Measurements from ENCODE around the gene TRAF1.

Gene TRAF1

GRCh38 chr9:120937127-120937526 lies 10.5 kb upstream of the TRAF1 start:
- peaks cover 42% of the 10 kb centered on the region for H3K4me1 Mint-ChIP-seq
- peak overlapping the region; percentile 74 for H3K27ac Mint-ChIP-seq (ENCODE audit: low read depth)
- ATAC-seq (replicated peaks; ENCODE audit: extremely low read depth, poor library complexity, severe bottlenecking) = no peak
- DNase-seq (ENCODE audit: low spot score in 2 of 2) = no peak
- no peaks in the 10 kb centered on the region for H3K9me3 Mint-ChIP-seq
- H3K36me3 Mint-ChIP-seq (ENCODE audit: insufficient read depth) = no peaks in the 10 kb centered on the region
- no peaks in the 10 kb centered on the region for H3K27me3 Mint-ChIP-seq
- H3K4me3 Mint-ChIP-seq = no peak overlapping the region

GRCh38 chr9:120936764-120937122 lies 10.1 kb upstream of the TRAF1 start:
- Mint-ChIP-seq H3K27ac (ENCODE audit: low read depth) (peak overlapping the region; percentile 74), H3K4me1 (peaks cover 46% of the 10 kb centered on the region), H3K4me3 (peak overlapping the region; percentile 45)

GRCh38 chr9:120936011-120936763 lies 9.6 kb upstream of the TRAF1 start:
- H3K27ac Mint-ChIP-seq (ENCODE audit: low read depth) = peak overlapping the region; percentile 74
- H3K4me3 Mint-ChIP-seq = peak overlapping the region; percentile 45
- no peaks in the 10 kb centered on the region for H3K27me3 Mint-ChIP-seq
- H3K36me3 Mint-ChIP-seq (ENCODE audit: insufficient read depth) = peaks cover 4% of the 10 kb centered on the region
- DNase-seq (ENCODE audit: low spot score in 2 of 2) (peak; percentile 76 to 79), ATAC-seq (replicated peaks; ENCODE audit: extremely low read depth, poor library complexity, severe bottlenecking) (peak; percentile 72)
- peaks cover 51% of the 10 kb centered on the region for H3K4me1 Mint-ChIP-seq
- no peaks in the 10 kb centered on the region for H3K9me3 Mint-ChIP-seq

More at GRCh38 chr9:120936764-120937122, 10.1 kb upstream of the TRAF1 start:
- no peaks in the 10 kb centered on the region for H3K9me3 Mint-ChIP-seq
- DNase-seq (ENCODE audit: low spot score in 2 of 2) (no peak), ATAC-seq (replicated peaks; ENCODE audit: extremely low read depth, poor library complexity, severe bottlenecking) (no peak)
- no peaks in the 10 kb centered on the region for H3K36me3 Mint-ChIP-seq (ENCODE audit: insufficient read depth)
- no peaks in the 10 kb centered on the region for H3K27me3 Mint-ChIP-seq

- peak overlapping the region; percentile 45 for H3K4me3 Mint-ChIP-seq
- no peaks in the 10 kb centered on the region for H3K27me3 Mint-ChIP-seq
- peak overlapping the region; percentile 74 for H3K27ac Mint-ChIP-seq (ENCODE audit: low read depth)
- H3K4me1 Mint-ChIP-seq = peaks cover 56% of the 10 kb centered on the region
- no peak for ATAC-seq (replicated peaks; ENCODE audit: extremely low read depth, poor library complexity, severe bottlenecking)
- no peaks in the 10 kb centered on the region for H3K9me3 Mint-ChIP-seq
- peaks cover 7% of the 10 kb centered on the region for H3K36me3 Mint-ChIP-seq (ENCODE audit: insufficient read depth)
- DNase-seq (ENCODE audit: low spot score in 2 of 2) = no peak
Observed at GRCh38 chr9:120935383-120935857, 8.8 kb upstream of the TRAF1 start.

DNA sequence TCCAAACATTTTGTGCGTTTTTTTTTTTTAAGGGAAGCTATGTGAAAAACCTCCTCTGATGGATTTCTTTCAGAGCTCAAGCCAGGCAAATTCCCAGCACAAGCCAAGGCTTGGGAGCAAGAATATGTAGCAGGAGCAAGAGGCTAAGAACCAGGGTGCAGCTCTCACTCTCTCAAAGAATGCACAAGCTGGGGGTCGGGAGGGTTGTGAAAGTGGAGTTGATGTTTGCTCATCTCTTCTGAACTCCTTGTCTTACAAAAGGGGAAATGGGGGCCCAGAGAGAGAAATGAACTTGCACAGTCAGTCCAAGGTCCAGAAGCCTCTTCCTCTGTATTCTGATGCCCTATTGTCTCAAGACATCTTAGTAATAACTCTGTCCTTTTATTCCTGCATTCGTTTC lies 7.7 kb upstream of the TRAF1 start:
- Mint-ChIP-seq H3K9me3 (no peaks in the 10 kb centered on the region), H3K36me3 (ENCODE audit: insufficient read depth) (peaks cover 10% of the 10 kb centered on the region), H3K27ac (ENCODE audit: low read depth) (peak overlapping the region; percentile 99), H3K4me3 (peak overlapping the region; percentile 18), H3K27me3 (no peaks in the 10 kb centered on the region), H3K4me1 (peaks cover 66% of the 10 kb centered on the region)
- no peak for DNase-seq (ENCODE audit: low spot score in 2 of 2)
- ATAC-seq (replicated peaks; ENCODE audit: extremely low read depth, poor library complexity, severe bottlenecking) = no peak

GRCh38 chr9:120933310-120934055 lies 6.9 kb upstream of the TRAF1 start:
- H3K36me3 Mint-ChIP-seq (ENCODE audit: insufficient read depth) = peaks cover 12% of the 10 kb centered on the region
- H3K9me3 Mint-ChIP-seq = no peaks in the 10 kb centered on the region
- H3K4me1 Mint-ChIP-seq = peaks cover 69% of the 10 kb centered on the region
- H3K27ac Mint-ChIP-seq (ENCODE audit: low read depth) = peak overlapping the region; percentile 99
- no peak overlapping the region for H3K4me3 Mint-ChIP-seq
- H3K27me3 Mint-ChIP-seq = no peaks in the 10 kb centered on the region
- no peak for ATAC-seq (replicated peaks; ENCODE audit: extremely low read depth, poor library complexity, severe bottlenecking)
- no peak for DNase-seq (ENCODE audit: low spot score in 2 of 2)

DNA sequence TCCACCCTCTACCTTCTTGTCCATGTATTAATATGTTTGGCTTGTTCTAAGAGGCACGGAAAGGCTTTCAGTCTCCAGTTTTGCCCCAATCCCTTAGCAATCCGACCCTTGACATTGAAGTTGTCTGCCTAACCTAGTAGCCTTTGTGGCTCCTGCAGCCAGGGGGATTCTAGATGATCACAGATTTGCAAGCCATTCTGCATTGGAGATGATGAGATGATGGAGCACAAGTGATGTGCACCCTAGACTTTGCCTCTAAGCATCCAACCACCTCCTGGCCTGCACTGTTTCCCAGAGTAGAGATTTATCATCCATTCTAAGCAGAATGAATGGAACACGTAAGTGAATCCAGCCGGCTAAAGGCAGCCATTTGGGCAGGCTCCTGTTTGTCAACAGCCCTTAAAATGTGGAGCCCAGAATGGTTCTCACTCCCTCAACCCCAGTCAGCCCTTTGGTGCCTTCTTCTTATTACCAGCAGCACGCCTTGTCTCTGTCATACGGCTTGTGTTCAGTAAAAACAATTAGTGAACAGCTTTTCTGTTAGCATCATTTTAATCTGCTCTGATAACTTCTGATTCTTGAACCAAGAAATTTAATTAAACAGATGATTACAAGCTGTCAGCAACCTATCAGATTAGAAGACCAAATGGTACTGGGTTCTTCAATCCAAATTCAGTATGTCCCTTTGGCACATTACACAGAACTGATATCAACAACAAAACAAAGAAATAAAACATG lies 5.7 kb upstream of the TRAF1 start:
- peaks cover 82% of the 10 kb centered on the region for H3K4me1 Mint-ChIP-seq
- no peaks in the 10 kb centered on the region for H3K9me3 Mint-ChIP-seq
- peaks cover 20% of the 10 kb centered on the region for H3K36me3 Mint-ChIP-seq (ENCODE audit: insufficient read depth)
- DNase-seq (ENCODE audit: low spot score in 2 of 2) = no peak
- H3K4me3 Mint-ChIP-seq = peak overlapping the region; percentile 61
- H3K27me3 Mint-ChIP-seq = no peaks in the 10 kb centered on the region
- ATAC-seq (replicated peaks; ENCODE audit: extremely low read depth, poor library complexity, severe bottlenecking) = no peak
- peak overlapping the region; percentile 99 for H3K27ac Mint-ChIP-seq (ENCODE audit: low read depth)

- peaks cover 82% of the 10 kb centered on the region for H3K4me1 Mint-ChIP-seq
- DNase-seq (ENCODE audit: low spot score in 2 of 2) = peak in 1 of 2 donors; percentile 52
- peak; percentile 64 for ATAC-seq (replicated peaks; ENCODE audit: extremely low read depth, poor library complexity, severe bottlenecking)
Observed at GRCh38 chr9:120931231-120932085, 4.9 kb upstream of the TRAF1 start.

GRCh38 chr9:120929229-120929791 lies 2.7 kb upstream of the TRAF1 start:
- DNase-seq (ENCODE audit: low spot score in 2 of 2) (no peak), ATAC-seq (replicated peaks; ENCODE audit: extremely low read depth, poor library complexity, severe bottlenecking) (no peak)
- peaks cover 83% of the 10 kb centered on the region for H3K4me1 Mint-ChIP-seq
- peak overlapping the region; percentile 99 for H3K27ac Mint-ChIP-seq (ENCODE audit: low read depth)
- H3K9me3 Mint-ChIP-seq = no peaks in the 10 kb centered on the region
- H3K36me3 Mint-ChIP-seq (ENCODE audit: insufficient read depth) = peaks cover 30% of the 10 kb centered on the region
- peak overlapping the region; percentile 93 for H3K4me3 Mint-ChIP-seq
- H3K27me3 Mint-ChIP-seq = no peaks in the 10 kb centered on the region

More at GRCh38 chr9:120931231-120932085, 4.9 kb upstream of the TRAF1 start:
- peaks cover 21% of the 10 kb centered on the region for H3K36me3 Mint-ChIP-seq (ENCODE audit: insufficient read depth)
- H3K4me3 Mint-ChIP-seq = peak overlapping the region; percentile 61
- H3K9me3 Mint-ChIP-seq = no peaks in the 10 kb centered on the region
- H3K27ac Mint-ChIP-seq (ENCODE audit: low read depth) = peak overlapping the region; percentile 99
- H3K27me3 Mint-ChIP-seq = no peaks in the 10 kb centered on the region

DNA sequence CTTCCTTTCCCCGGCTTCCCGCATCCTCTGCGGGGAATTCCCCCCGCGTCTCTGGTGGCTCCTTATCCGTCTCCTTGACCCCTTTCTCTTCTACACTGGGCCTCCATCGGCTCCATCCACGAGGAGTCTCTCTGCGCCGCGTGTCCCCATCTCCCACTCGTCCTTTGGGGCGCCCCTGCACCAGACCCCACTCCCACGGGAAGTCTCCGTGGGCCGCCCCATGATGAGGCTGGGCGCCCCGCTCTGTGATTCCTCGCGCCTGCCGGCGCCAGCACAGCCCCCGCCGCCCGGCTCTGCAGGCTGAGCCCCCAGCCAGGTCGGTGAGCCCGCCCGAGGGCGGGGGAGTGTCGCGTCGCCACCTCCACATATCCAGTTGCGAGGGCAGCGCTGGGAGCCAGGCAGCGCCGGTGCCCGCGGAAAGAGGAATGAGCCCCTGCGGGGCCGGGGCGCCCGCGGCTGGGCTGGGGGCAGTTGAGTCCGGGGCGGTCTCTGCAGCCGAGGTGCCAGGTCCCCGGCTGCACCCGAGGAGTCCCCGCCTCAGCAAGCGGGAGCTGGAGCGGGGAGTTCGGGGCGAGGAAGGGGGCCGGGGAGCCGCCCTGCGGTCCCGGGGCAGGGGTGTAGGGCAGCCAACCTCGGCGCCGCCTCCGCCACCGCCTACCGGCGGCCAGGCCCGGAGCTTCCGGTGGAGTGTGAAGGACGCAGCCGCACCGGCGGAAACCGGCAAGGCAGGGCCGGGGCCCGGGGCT lies 2.1 kb upstream of the TRAF1 start:
- DNase-seq (ENCODE audit: low spot score in 2 of 2) (peak; percentile 59 to 67), ATAC-seq (replicated peaks; ENCODE audit: extremely low read depth, poor library complexity, severe bottlenecking) (peak; percentile 48)
- peaks cover 35% of the 10 kb centered on the region for H3K36me3 Mint-ChIP-seq (ENCODE audit: insufficient read depth)
- peak overlapping the region; percentile 93 for H3K4me3 Mint-ChIP-seq
- no peaks in the 10 kb centered on the region for H3K27me3 Mint-ChIP-seq
- peak overlapping the region; percentile 99 for H3K27ac Mint-ChIP-seq (ENCODE audit: low read depth)
- H3K9me3 Mint-ChIP-seq = no peaks in the 10 kb centered on the region
- H3K4me1 Mint-ChIP-seq = peaks cover 83% of the 10 kb centered on the region

DNA sequence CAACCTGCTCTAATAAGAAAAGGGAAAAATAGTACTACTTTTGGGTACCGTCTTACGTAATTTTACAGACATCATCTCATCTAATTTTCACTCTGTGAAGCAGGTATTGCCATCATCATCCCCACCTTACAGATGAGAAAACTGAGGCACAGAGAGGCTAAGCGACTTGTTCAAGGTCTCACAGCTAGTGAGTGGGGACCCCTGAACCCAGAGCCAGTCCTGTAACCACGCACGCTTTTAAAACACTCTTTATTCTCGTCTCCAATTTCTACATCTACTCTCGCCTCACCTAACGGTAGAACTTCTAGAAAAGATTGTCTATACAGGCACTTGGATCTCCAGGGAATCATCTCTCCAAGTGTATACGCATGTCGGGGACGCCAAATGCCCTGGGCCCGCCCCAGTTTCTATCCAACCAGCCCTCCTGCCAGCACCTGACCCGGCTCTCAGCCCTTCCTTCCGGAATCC lies 1.5 kb upstream of the TRAF1 start:
- no peaks in the 10 kb centered on the region for H3K27me3 Mint-ChIP-seq
- peaks cover 36% of the 10 kb centered on the region for H3K36me3 Mint-ChIP-seq (ENCODE audit: insufficient read depth)
- DNase-seq (ENCODE audit: low spot score in 2 of 2) (no peak), ATAC-seq (replicated peaks; ENCODE audit: extremely low read depth, poor library complexity, severe bottlenecking) (no peak)
- peak overlapping the region; percentile 97 for H3K27ac Mint-ChIP-seq (ENCODE audit: low read depth)
- peak overlapping the region; percentile 93 for H3K4me3 Mint-ChIP-seq
- H3K4me1 Mint-ChIP-seq = peaks cover 83% of the 10 kb centered on the region
- no peaks in the 10 kb centered on the region for H3K9me3 Mint-ChIP-seq

Data from central memory CD8-positive, alpha-beta T cell (primary cell).